ENCODE results near the gene SEMA3A.

SEMA3A gene

DNA sequence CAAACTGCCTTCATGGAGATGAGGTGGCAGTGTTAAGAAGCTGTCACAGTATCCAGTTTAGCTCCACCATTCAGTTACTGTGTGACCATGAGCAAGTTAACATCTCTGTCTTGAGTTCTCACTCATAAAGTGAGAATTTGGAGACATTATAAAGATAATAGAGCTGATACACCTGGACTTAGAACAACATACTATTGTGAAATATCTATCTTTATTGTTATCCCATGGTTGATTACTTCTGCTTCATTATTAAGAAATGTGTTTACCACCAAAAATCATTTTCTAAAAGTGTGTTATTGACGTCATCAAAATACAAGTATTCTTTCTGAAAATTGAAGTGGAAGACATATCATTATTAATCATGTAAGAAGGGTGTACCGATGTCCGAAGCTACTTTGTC is 166.9 kb downstream of the SEMA3A start:
- no peak for FAIRE-seq
- DNase-seq (ENCODE audit: insufficient read length, low spot score): no peak

DNA sequence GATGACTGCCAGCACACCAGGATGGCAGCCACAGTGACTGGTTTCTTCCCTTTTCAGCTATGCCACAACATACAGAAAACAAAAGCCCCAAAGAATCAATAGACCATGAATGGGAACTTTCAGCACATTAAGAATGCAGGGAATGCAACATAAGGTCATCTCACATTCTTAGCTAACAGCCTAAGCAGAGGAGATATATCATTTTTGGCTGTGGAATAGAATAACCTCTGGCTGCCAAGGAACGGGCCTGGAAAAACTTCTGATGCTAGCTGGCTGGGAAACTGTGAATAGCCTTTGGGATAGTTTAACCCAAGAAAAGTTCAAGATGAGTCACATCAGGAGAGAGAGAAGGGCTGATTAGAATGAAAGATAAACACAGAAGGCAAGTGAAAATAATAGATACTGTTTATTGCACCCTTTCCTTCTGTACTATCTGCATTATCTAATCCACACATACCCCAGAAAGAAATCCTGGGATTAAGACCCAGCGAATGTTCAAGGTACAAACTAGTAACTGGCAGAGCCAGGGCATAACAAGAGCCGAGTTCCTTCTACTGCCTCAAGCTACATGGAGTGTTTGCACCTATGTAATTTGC is 169.2 kb downstream of the SEMA3A start:
- DNase-seq (ENCODE audit: insufficient read length, low spot score): no peak
- no peak for FAIRE-seq

DNA sequence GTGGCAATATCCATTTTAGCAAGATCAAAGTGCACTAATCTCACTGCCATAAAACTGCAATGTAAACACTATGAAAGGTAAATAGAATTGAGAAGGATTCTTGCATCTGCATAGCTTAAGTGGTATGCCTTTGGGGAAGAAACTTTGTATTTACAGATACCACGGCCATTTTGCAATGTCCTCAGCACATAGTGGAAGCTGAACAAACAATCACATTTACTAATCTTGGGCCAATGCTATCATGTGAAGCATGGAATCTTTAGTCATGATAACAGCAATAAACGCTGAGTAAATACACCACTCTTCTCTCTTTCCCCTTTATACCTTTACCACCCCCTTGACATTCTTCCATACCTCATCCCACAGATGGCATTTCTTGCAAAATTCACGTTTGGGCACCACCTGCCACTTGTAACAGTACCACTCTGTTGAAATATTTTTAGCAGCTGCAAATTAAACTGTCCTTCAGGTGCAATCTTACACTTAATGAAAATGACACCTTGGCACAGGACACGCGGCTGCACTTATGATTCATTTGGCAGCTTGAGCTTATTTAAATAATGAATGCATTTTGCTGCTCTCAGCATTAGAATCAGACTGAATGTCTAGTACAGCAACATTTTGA is 171.8 kb downstream of the SEMA3A start:
- FAIRE-seq: no peak
- DNase-seq (ENCODE audit: insufficient read length, low spot score): no peak

DNA sequence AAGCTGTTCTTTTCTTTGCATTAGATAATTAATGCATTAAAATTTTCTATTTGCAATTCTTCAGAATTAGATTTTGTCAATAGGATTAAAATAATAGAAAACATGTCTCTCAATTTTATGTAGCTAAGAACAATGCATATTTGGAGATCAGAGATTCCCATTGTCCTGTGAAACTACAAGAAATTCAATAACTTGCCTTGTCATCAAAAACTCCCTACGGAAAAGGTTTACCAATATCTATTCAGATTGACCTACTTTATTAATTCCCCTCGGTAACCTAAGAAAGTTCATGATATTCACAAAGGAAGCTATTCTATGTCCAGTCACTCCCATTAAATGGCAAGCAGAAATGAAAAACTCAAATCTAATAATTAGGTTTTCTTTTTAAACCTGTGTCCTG is 172.6 kb downstream of the SEMA3A start:
- FAIRE-seq (no peak), DNase-seq (ENCODE audit: insufficient read length, low spot score) (no peak)

DNA sequence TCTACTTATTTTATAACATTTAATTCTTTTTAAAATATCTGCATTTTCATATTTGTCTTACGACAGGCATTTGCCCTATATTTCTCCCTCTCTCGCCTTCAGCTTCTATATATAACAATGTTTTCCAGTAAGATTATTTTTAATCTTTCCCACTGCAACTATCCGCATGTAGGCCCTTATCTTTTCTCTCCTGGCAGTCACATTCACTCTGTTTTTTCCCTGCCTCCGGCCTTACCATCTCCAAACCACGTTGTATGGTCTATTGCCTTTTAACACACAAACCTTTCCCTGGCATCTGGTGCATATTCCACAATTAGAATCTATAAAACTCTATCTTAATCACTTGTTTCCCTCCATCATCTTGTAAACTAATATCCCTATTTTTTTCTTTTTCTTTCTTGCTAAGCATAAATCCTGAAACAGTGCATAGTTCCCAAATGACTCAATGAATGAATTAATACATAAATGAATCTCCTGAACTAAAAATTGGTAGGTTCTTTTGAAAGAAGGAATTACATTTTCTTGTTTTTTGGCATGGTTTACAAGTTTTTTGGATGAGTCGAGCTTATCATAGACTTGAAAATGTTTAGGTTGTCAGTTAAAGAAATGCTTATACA is 173.2 kb downstream of the SEMA3A start:
- no peak for DNase-seq (ENCODE audit: insufficient read length, low spot score)
- no peak for FAIRE-seq

DNA sequence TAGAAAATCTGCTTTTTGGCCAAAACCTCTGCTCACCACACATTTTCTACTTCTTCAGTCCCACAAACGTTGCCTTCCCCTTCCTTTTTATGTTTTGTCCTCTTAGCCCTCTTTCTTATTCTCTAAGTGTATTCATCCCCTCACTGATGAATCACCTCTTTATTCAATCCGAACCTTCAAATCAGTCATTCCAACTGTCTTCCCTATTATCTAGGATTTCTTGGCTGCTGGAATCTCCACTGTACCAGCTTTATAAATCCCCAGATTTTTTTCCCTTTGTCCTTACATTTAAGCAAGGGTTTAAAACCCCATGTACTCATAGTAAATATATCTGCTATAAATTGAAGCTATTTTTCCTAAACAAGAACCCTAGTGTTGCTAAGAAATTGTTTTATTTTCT is 176.9 kb downstream of the SEMA3A start:
- FAIRE-seq: no peak

DNA sequence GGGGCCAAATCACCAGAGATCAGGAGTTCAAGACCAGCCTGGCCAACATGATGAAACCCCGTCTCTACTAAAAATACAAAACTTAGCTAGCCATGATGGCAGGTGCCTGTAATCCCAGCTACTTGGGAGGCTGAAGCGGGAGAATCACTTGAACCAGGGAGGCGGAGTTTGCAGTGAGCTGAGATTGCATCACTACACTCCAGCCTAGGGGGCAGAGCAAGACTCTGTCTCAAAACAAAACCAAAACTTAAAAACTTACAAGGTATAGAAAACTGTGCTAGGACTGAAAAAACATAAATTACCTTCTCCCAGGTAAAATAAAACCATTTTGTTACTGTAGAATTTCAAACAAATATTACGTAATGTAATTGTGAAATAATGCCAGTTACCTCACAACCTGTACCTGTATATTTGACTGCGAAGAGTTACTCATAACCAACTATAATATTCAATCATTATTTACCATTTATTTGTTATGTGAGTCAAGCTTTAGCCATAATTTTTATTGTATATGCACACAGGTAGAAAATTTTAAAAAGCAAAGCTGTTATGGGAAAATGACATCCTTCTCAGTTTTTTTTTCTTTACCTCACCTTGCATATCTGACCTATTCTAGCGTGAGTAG is 180.9 kb downstream of the SEMA3A start:
- no peak for DNase-seq (ENCODE audit: insufficient read length, low spot score)
- FAIRE-seq: no peak

More for the DNA sequence above, 176.9 kb downstream of the SEMA3A start:
- no peak for DNase-seq (ENCODE audit: insufficient read length, low spot score)

DNA sequence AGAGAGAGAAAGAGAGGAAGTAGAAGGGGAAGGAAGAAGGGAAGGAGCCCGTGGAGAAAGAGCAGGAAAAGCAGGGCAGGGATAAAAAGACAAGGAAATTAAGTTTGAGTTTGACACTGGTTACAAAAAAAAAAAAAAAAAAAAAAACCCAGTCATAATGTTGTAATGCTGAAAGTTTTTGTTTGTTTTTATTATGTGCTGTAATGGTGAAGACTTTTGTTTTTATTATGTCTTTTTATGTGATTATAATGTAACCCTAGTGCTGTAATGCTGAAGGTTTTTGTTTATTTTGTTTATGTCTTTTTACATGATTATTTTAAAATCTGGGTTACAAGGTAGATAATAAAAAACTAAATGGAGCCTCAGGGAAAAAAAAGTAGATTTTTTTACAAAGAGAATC is 184.8 kb downstream of the SEMA3A start:
- FAIRE-seq (no peak), DNase-seq (ENCODE audit: insufficient read length, low spot score) (no peak)

DNA sequence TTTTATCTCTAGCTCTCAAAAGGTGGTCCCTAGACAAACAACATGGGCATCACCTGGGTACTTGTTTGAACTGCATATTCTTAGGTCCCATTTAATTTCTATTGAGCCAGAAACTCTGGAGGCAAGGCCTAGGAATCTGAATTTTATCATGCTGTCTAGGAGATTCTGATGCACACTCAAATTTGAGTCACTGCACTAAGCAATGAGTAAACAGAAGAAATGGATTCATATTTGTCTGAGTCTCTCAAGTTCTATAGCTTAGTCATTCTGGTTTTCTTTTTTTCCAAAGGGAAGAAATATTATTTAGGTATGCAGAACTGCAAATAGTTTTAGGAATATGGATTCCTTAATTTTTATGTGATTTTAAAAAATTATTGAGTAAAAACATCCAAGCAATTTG is 185.5 kb downstream of the SEMA3A start:
- no peak for FAIRE-seq
- no peak for DNase-seq (ENCODE audit: insufficient read length, low spot score)

DNA sequence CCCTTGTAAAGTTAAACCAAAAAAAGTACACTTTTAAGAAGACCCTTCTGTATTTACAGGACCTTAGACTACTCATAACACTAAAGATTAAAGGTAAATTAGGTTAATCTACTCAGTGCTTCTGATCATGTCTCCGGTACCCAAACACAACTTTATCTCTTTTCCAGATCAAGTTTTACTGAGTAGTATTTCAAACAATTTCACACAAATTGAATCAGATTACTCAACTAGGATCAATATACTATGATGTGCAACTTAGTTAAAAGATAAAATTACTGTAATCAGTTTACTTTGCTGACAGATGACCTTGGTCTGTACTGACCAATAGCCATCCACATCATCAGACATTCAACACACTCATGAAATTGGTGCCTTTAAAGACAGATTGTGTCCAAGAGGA is 191.4 kb downstream of the SEMA3A start:
- DNase-seq (ENCODE audit: insufficient read length, low spot score) (no peak), FAIRE-seq (no peak)

DNA sequence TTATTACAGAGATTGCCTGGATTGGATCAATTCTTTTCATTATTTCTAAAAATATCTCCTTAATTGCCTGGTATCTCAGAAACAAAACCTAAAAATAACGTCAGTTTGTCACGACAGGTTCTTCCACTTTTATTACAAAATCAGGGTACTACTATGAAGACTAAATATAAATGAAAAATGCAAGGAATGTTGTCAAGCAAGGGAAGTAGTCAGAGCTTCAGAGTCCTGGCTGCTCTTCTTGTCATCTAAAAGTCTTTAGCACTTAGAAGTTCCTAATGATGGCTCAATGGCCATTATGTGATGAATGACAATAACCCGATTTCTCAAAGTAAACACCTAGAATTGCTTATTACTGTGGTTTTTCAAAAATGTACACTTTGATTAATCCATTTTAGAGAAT is 192.2 kb downstream of the SEMA3A start:
- DNase-seq (ENCODE audit: insufficient read length, low spot score): no peak
- FAIRE-seq: no peak

DNA sequence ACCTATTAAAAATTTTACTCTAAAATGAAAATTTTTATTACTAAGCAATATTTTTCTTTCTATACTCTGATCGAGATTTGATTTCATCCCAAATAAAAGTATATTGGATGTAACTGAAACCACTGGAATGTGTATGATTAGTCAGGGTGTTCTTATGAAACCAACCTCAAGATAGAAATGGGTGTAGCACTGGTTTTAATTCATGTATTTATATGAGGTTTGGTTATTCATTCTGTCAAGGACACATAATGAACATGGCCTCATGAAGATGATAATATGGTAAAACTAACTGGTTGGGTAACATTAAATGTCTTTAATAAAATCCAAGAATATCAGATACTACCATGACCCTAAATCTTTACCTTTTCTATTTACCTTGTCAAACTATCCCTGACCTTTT is 197.7 kb downstream of the SEMA3A start:
- FAIRE-seq (no peak), DNase-seq (ENCODE audit: insufficient read length, low spot score) (no peak)

DNA sequence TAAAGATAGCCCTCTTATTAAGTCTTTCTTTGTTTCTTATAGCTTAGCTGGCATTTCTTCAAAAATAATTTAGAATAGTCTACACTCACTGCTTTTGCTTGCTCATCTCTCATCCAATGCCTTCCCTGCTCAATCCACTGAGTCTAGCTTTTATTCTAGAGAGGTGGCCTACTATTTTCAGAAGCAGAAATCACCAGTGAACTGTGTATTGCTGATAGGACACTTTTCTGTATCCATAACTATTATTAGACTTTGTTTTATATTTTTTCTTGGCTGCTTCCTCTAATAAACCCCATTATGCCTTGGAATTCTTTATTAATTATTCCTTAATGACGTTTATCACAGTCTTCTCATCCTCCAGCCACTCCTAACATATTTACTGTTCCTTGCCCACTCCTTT is 206.8 kb downstream of the SEMA3A start:
- DNase-seq (ENCODE audit: insufficient read length, low spot score) (no peak), FAIRE-seq (no peak)

DNA sequence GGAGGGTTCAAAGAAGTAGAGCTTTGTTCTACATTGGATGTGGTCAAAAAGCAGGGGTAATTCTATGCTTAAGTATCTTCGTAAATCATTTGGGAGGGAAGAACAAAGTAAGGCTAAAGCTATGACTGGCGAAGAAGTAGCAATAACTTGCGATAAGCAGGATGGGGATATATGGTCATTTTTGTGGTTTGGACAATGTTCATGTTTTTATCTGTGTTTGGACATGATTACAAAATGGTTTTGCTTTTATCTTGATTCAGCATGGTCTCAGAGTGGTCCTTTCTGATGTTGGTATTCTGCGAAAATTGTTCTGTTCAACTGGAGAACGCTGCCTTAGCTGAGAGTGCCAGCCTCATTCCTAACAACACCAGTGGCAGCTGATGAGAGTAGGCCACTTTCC is 208.8 kb downstream of the SEMA3A start:
- no peak for DNase-seq (ENCODE audit: insufficient read length, low spot score)
- FAIRE-seq: no peak

DNA sequence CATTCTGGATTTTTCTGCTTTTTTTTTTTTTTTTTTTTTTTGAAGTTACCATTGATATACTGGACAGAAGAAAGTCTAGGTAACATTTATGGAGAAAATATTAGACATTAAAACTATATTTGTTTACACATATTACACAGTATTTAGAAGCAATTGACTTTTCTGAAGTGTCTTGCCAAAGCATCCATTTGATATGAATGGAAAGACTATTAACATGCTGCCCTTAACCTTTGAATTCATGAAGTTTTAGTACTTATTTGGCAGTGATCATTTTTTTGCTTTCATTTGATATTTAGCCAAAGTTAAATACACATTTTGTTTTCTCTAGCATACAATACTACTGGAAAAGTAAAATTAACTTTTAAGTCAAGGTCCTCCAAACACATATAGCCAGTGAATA is 210.0 kb downstream of the SEMA3A start:
- FAIRE-seq (no peak), DNase-seq (ENCODE audit: insufficient read length, low spot score) (no peak)

DNA sequence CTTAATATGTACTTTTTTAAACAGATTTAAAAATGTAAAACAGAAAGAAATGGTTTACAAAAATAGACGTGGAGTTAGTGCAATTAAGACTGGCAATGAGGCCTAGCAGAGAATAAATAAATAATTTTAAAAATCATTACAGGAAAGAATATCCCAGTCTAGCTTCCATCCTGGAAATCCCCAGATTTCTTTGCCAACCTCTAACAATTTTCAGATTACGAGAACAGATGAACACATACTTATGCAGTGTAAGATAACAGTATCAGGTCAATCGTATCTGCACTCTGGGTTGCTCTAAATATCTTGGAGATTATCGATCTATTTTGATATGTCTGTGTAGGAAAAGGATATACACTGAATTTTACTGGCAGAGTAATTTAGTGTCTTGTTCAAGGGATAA is 210.5 kb downstream of the SEMA3A start:
- FAIRE-seq (no peak), DNase-seq (ENCODE audit: insufficient read length, low spot score) (no peak)

DNA sequence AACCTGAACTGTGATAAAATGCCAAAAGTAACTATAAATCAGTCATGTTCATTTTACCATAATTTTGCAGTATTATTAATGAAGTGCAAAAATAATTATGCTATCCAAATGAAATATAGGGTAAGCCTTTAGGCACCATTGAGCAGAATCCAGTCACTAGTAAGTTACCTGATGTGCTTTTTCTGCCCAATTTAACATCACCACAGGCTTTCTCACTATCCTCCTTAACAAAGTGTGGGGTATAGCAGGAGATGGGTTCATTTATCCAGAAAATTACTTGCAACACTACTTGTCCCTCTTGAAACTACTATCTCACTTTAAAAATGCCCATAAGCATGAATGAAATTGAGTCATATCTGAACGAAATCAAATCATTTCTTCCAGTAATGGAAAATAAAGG is 211.0 kb downstream of the SEMA3A start:
- DNase-seq (ENCODE audit: insufficient read length, low spot score) (no peak), FAIRE-seq (no peak)

DNA sequence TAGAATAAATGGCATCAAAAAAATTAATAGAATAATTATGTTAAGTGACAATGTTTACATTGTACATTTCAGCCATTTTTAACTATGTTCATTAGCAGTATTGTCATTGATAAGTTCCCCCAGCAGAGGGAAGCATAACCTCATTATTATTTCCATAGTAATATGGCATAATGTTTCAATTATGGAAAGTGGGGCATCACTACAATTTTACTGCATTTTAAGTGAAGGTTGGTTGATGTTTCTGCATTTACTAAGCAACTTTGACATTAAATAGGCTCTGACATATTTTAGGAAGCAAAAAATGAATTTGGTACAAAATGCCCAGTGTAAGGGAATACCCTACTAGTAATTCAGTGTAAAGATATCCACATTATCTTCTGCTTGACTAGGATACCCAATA is 218.3 kb downstream of the SEMA3A start:
- DNase-seq (ENCODE audit: insufficient read length, low spot score) (no peak), FAIRE-seq (no peak)

DNA sequence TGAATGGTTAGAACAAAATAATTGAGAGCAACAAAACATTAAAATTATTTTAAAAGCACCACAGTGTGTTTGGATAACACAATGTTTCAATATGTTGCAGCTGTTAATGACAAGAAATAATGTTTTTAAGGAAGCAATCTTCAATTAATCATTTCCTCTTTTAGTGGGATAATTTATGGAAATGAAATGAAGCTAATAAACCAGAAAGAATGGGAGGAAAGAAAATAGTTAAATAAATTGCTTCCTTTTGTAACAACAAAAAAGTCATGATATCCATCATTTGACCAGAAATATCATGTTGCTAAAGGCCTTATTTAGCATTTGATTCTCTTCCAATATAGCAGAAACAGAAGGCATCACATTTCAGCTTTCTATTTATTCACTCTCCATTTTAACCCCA is 224.5 kb downstream of the SEMA3A start:
- no peak for DNase-seq (ENCODE audit: insufficient read length, low spot score)
- no peak for FAIRE-seq

DNA sequence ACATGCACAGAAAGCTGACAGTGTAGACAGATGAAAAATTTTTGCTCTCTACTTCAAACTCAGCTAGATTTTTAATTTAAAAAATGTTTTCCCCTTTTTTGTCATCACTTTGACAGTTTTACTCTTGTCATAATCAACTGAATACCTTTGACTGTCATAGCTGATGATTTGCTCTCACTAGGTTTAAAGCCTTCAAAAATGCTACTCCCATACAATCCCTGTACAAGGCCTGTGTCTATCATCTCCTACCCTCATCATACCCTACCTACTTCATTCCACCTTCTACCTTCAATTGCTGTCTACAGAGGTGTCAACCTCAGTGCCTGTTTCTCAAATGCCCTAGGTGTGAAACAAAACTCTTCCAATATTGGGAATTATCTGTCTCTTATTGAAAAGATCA is 230.3 kb downstream of the SEMA3A start:
- FAIRE-seq: no peak
- DNase-seq (ENCODE audit: insufficient read length, low spot score): no peak

DNA sequence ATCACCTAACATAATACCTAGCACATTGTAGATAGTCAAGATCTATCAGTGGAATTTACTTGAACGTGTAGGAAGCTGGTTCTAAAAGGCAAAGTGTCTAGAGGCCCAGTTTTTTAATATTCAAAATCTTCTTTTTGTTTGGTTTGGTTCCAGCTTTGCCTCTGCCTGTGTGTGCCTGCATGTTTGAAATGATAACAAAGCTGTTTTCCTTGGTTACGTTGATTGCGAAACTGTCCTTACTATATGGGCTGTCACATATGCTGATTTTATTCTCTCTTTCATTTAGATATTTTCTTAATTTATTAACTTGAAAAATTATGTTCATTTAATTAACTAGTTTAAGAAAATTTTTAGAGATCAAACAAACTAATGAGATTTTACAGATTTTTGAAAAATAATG is 237.3 kb downstream of the SEMA3A start:
- FAIRE-seq (no peak), DNase-seq (ENCODE audit: insufficient read length, low spot score) (no peak)

DNA sequence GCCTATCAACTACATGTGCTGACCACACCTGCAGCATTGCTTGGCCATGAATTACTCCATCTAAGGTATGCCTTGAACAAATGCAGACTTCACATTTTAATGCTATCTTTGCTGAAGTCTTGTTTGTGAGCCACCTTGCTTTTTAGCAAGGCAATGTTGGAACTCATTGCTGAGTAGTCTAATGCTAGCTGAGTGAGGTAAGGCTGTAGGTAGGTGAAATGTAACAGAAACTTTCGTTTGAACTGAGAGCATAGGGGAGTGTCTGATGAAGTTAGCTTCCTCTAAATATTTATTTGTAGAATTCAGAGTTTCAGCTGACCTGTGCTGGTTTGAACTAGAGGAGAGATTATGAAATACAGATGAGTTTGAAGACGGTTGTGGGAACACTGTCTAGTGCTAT is 238.5 kb downstream of the SEMA3A start:
- FAIRE-seq (no peak), DNase-seq (ENCODE audit: insufficient read length, low spot score) (no peak)

Measured in GM19239 (cell line).